ENCODE data around the gene CHCHD5.
A peak's percentile ranks its signal among the peaks of the same experiment; 100 is the strongest.

The CHCHD5 gene

DNA sequence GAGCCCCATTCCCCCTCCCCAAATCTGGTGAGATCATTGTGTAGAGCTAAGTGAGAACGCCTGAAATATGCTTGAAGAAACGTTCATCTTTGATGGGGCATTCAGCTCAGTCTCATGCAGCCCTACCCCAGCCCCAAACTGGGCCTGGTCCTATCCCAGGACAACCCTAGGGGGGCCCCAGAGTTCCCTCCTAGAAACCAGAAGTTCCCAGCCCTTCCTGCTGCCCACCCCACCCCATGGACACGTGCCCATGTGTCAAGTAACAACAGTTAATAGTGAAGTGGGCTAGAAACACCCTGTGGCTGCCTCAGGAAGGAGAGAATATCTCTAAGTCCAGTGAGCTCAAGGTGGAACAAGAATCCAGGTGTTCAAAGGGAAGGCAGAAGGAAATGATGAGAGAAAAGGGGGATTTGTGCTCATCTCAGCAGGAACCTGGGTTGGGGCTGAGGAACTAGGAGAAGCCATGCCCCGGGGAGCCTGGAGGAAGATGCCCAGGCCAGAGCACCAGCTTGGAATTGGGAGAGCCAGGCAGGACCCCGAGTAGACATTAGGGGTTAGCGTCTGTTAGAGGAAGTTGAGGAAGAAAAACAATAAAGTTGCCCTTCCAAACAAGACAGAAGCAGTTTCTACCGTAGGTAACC is 41.2 kb downstream of the CHCHD5 start:
- no peak for DNase-seq

- peak; percentile 82 for DNase-seq
Measured at GRCh38 chr2:112626604-112627059, 42.2 kb downstream of the CHCHD5 start.

GRCh38 chr2:112627060-112628040 is 42.9 kb downstream of the CHCHD5 start:
- DNase-seq = peak; percentile 97

- no peak for DNase-seq
Measured at GRCh38 chr2:112629224-112629623, 44.8 kb downstream of the CHCHD5 start.

DNA sequence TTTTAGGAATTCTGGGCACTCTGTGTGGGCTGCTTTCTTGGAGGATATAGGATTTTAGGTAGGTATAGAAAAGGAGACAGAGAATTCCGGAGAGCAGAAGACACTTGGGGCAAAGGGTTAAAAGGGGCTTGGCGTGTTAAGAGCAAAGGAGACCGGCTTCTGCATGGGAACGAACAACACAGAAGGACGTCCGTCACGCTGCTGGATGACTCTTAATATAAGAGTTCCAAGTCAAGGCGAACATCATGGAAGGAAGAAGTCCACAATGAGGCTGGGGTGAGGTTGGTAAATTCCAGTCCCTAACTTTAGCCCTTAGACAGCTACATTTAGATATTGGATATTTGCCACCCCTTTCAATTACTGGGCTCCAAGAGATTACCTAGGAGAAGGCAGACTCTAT is 45.4 kb downstream of the CHCHD5 start:
- no peak for DNase-seq

DNA sequence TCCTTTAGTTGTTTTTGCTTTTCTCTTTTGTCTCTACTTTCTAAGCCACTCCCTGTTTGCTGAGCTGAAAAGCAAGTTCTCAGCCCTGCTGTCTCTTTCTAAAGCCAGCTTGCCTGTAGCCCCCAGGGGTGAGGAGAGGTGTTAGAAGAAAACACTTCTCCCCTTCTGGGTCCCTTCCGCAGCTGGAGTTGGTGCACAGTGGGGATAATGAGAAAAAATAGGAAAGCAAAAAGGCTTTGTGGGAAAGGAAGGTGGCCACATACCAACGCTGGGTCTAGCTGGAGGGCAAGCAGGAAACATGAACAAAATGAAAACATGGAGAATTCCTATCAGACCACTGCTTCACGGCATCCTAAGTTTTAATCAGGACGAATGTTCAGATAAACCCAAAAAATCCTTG is 45.9 kb downstream of the CHCHD5 start:
- DNase-seq = no peak

DNA sequence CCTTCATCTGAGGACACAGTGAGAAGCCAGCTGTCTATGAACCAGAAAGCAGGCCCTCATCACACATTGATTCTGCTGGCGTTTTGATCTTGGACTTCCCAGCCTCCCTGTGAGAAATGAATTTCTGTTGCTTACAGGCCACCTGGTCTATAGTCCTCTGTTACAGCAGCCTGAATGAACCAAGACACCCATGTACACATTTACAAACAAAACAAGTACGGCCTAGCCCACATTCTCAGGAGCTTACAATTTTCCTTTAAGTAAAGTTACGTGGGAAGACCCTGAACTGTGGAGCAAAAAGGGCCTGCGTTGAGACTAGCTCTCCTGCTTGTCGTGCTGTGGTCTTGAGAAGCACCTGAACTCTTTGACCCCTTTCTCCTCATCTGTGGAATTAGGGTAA is 49.3 kb downstream of the CHCHD5 start:
- DNase-seq = no peak

DNA sequence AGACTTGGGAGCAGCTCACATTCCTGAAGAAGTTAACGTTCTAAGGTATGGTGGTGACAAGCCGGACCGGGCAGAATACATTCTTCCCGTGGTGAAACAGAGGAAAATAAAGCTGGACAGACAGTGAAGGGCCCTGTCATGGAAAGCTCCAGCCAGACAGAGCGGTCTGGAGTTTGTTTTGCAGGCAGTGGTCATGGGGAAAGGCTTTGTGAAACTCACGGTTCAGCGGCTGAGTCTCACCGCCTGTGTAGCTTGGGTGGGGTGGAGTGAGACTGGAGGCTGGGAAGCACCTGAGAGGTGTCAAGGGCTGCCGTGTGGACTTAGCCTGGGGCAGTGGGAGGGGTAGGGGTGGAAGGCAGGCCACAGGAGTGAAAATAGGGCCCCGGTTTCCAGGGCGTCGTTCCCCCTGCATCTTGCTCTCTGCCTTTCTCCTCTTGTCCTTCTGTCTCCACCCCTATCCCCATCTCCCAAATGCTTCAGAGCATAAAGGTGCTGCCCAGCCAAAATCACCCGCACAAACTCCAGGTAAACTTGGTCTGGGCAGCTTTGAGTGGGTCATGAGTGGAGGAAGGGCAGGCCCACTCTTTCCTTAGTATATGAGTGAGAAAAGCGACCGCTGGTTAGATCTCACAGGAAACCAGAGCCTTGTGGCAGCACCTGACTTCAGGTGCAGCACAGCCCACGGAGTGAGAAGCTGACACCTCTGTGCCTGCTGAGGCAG is 49.9 kb downstream of the CHCHD5 start:
- DNase-seq = no peak

GRCh38 chr2:112634874-112635157 is 50.4 kb downstream of the CHCHD5 start:
- no peak for DNase-seq

GRCh38 chr2:112636605-112637288 is 52.3 kb downstream of the CHCHD5 start:
- no peak for DNase-seq

DNA sequence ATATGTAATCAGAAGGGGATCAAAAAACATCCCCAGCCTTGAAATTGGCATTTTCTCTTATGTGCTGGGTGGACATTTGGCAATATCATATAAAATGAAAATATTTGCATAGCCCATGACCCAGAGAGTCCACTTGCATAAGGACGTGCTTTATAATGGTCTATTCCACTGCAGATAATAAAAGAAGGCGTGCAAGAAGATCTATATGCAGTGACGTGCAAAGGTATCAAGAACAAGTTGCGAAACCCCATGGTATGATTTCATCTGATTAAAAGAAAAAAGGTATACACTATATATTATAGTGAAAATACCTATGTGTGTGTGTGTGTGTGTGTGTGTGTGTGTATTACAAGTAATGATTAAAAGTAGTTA is 52.9 kb downstream of the CHCHD5 start:
- no peak for DNase-seq
